Measurements from ENCODE around the gene EEF1A2. TPM values are rescaled to one million over a fixed set of nuclear protein-coding genes. Genes with fewer than 3 reads are reported as not detected.
"Not testable (repeated sequence)": the region's sequence is repeated elsewhere in the genome, so short reads cannot be mapped to it uniquely, and the experiment has no call there.

Gene EEF1A2
- total RNA-seq, 1 donor from 2014 or later, result 1.2 TPM

GRCh38 chr20:63488315-63489251, 10.3 kb downstream of the EEF1A2 start:
- DNase-seq (ENCODE audit: low spot score), result no peak

- no peak for DNase-seq (ENCODE audit: low spot score)
Measured at GRCh38 chr20:63487781-63488241, 11.1 kb downstream of the EEF1A2 start.

- no peak for DNase-seq (ENCODE audit: low spot score)
Measured at GRCh38 chr20:63487116-63487764, 11.6 kb downstream of the EEF1A2 start.

GRCh38 chr20:63486300-63486855, 12.5 kb downstream of the EEF1A2 start:
- DNase-seq (ENCODE audit: low spot score), result no peak

GRCh38 chr20:63484651-63485403, 14.1 kb downstream of the EEF1A2 start:
- DNase-seq (ENCODE audit: low spot score), result no peak

GRCh38 chr20:63484236-63484635, 14.6 kb downstream of the EEF1A2 start:
- DNase-seq (ENCODE audit: low spot score), result no peak

GRCh38 chr20:63483834-63484233, 15.0 kb downstream of the EEF1A2 start:
- DNase-seq (ENCODE audit: low spot score), result no peak

GRCh38 chr20:63482021-63482587, 16.8 kb downstream of the EEF1A2 start:
- DNase-seq (ENCODE audit: low spot score), result no peak

GRCh38 chr20:63481503-63481902, 17.4 kb downstream of the EEF1A2 start:
- no peak for DNase-seq (ENCODE audit: low spot score)

- not testable (repeated sequence) for DNase-seq (ENCODE audit: low spot score)
Measured at GRCh38 chr20:63479695-63480419, 19.0 kb downstream of the EEF1A2 start.

GRCh38 chr20:63478346-63479302, 20.3 kb downstream of the EEF1A2 start:
- no peak for DNase-seq (ENCODE audit: low spot score)

GRCh38 chr20:63477944-63478343, 20.9 kb downstream of the EEF1A2 start:
- no peak for DNase-seq (ENCODE audit: low spot score)

- no peak for DNase-seq (ENCODE audit: low spot score)
Measured at GRCh38 chr20:63477061-63477616, 21.7 kb downstream of the EEF1A2 start.

GRCh38 chr20:63475209-63475608, 23.7 kb downstream of the EEF1A2 start:
- no peak for DNase-seq (ENCODE audit: low spot score)

- no peak for DNase-seq (ENCODE audit: low spot score)
Measured at GRCh38 chr20:63473555-63474449, 25.1 kb downstream of the EEF1A2 start.

- DNase-seq (ENCODE audit: low spot score), result no peak
Measured at GRCh38 chr20:63472862-63473390, 26.0 kb downstream of the EEF1A2 start.

Measured in mesenteric fat pad (tissue), 1 donor.